Sigmoid colon (tissue), 7 donors: ENCODE measurements around the gene LPCAT2. TPM values are rescaled to one million over a fixed set of nuclear protein-coding genes. Genes with fewer than 3 reads are reported as not detected.
A peak's percentile ranks its signal among the peaks of the same experiment; 100 is the strongest.

ENCODE experiments used
- DNase-seq: peaks from one replicate; pipeline ENCODE4 v3.0.0-alpha.2; 2019
- H3K27ac ChIP-seq, 4 donors: fragments of 200-600 bp; sonication (generic); one replicate each; pipeline ENCODE4 v1.5.1; 2016 to 2019; ENCODE audit warnings: mild to moderate bottlenecking in 1 of 4
- H3K27me3 ChIP-seq, 3 donors: fragments of 200-600 bp; sonication (generic); one replicate each; pipeline ENCODE4 v1.5.1; 2019; ENCODE audit warnings: mild to moderate bottlenecking in 1 of 3
- H3K36me3 ChIP-seq, 4 donors: fragments of 200-600 bp; sonication (generic); one replicate each; pipeline ENCODE4 v1.5.1; 2016 to 2019
- H3K4me1 ChIP-seq, 4 donors: fragments of 200-600 bp; sonication (generic); one replicate each; pipeline ENCODE4 v1.5.1; 2017 to 2019
- H3K4me3 ChIP-seq, 4 donors: fragments of 200-600 bp; sonication (generic); one replicate each; pipeline ENCODE4 v1.5.1; 2017 to 2019; ENCODE audit warnings: mild to moderate bottlenecking in 2 of 4, moderate library complexity in 1 of 4
- H3K9me3 ChIP-seq, 4 donors: fragments of 200-600 bp in 3 of 4; sonication (generic) in 3 of 4; one replicate each; pipeline versions ENCODE4 v1.5.1 to v1.6.1; 2013 to 2019
- CTCF ChIP-seq, 4 experiments: fragments of 450-650 bp in 3 of 4; fragments of 200-600 bp in 1 of 4; IDR thresholded peaks; one replicate each; pipeline ENCODE4 v1.5.1; 2016 to 2019; ENCODE audit warnings: antibody characterized with exemption in 4 of 4, mild to moderate bottlenecking in 3 of 4, moderate library complexity in 2 of 4
- EP300 ChIP-seq, 4 donors: sonication (generic); formaldehyde crosslinking; IDR thresholded peaks; one replicate each; pipeline ENCODE4 v1.6.1; 2017; ENCODE audit warnings: antibody characterized with exemption in 4 of 4
- POLR2A ChIP-seq, 2 donors: fragments of 450-650 bp; IDR thresholded peaks; one replicate each; pipeline ENCODE4 v1.6.1; 2016; ENCODE audit warnings: antibody characterized with exemption in 2 of 2, mild to moderate bottlenecking in 2 of 2, moderate library complexity in 2 of 2
- POLR2AphosphoS5 ChIP-seq, 4 donors: sonication (generic); formaldehyde crosslinking; IDR thresholded peaks; one replicate each; pipeline ENCODE4 v1.6.1; 2017; ENCODE audit warnings: antibody characterized with exemption in 4 of 4
- WGBS, 2 donors: extraction: QIAGEN DNeasy Blood & Tissue Kit; methylation state at CpG; one replicate each; pipeline ENCODE4 v1.1.7; 2013; 5-methylcytosine and 5-hydroxymethylcytosine counted together
- intact Hi-C: fragments of 100-400 bp; cut with DNase I; formaldehyde crosslinking; loops from one replicate; pipeline ENCODE4 v1.15.1; 2023
- polyA plus RNA-seq, 3 donors: library from polyadenylated mRNA; stranded (reverse); fragments of 200-250 nt; gene quantifications; one replicate each; pipeline ENCODE4 v1.2.3, GENCODE V29; 2013
- total RNA-seq, 4 donors: library from RNA; depleted of rRNA; stranded (reverse); fragments of >200 nt; gene quantifications; one replicate each; pipeline ENCODE4 v1.1.0, GENCODE V29; 2016
- donor health status: healthy with polysubstance abuse.
- donor health status: Bipolar disorder and iron deficiency.
- donor health status: healthy.

LPCAT2 gene
- total and polyA plus RNA-seq, 7 donors: 1.2 to 12.8 (median 6.6) TPM

GRCh38 chr16:55492756-55493380 lies 16.0 kb upstream of the LPCAT2 start:
- no peaks in the 10 kb centered on the region for H3K27me3 ChIP-seq
- peak; percentile 62 for DNase-seq
- peaks cover 0 to 29% (median 0%) of the 10 kb centered on the region in 4 donors for H3K36me3 ChIP-seq
- H3K4me1 ChIP-seq: peaks cover 0 to 17% (median 13%) of the 10 kb centered on the region in 4 donors
- TF ChIP-seq CTCF (IDR thresholded peaks at IDR 0.05) (no peak), EP300 (IDR thresholded peaks at IDR 0.05) (no peak), POLR2AphosphoS5 (IDR thresholded peaks at IDR 0.05) (no peak), POLR2A (IDR thresholded peaks at IDR 0.05) (no peak)
- 80 to 85% methylated on average over 10 of the region's 10 CpGs for WGBS, 2 donors
- H3K27ac ChIP-seq: no peak overlapping the region
- intact Hi-C loops: loop anchor here (10.0 kb wide), 1 partner anchor 212 kb away; no protein-coding TSS in a partner anchor
- no peak overlapping the region for H3K4me3 ChIP-seq
- H3K9me3 ChIP-seq: no peaks in the 10 kb centered on the region

DNA sequence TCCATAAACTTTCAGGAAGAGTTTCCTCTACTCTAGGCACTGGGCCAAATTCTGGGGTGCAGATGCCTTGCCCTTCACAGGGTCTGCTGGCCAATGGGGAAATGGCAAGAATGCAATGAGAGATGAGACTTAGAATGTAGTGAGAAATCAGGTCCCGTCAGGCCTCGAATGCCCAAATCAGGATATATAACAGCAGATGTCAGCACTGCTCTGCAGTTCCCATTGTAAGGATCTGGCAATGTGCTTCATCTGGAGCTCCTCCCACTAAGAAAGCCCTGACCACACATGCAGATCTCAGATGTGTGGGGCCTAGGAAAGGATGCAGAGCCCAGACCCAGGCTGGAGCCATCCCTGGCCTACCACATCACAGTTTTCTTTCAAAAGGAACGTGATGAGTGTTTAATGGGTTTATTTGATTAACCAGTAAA lies 13.9 kb upstream of the LPCAT2 start:
- H3K27ac ChIP-seq: peak overlapping the region in 1 of 4 donors; percentile 27
- intact Hi-C loops: loop anchor here (10.0 kb wide), 1 partner anchor 210 kb away; no protein-coding TSS in a partner anchor
- peak; percentile 75 for DNase-seq
- peaks cover 0 to 21% (median 16%) of the 10 kb centered on the region in 4 donors for H3K4me1 ChIP-seq
- no peaks in the 10 kb centered on the region for H3K27me3 ChIP-seq
- TF ChIP-seq CTCF (IDR thresholded peaks at IDR 0.05): peak in 2 of 4 experiments; percentile 26 to 30
- no peak for TF ChIP-seq POLR2A (IDR thresholded peaks at IDR 0.05)
- WGBS, 2 donors: 28 to 37% methylated on average over 3 of the region's 3 CpGs
- no peak overlapping the region for H3K4me3 ChIP-seq
- no peaks in the 10 kb centered on the region for H3K9me3 ChIP-seq
- H3K36me3 ChIP-seq: peaks cover 0 to 16% (median 0%) of the 10 kb centered on the region in 4 donors

DNA sequence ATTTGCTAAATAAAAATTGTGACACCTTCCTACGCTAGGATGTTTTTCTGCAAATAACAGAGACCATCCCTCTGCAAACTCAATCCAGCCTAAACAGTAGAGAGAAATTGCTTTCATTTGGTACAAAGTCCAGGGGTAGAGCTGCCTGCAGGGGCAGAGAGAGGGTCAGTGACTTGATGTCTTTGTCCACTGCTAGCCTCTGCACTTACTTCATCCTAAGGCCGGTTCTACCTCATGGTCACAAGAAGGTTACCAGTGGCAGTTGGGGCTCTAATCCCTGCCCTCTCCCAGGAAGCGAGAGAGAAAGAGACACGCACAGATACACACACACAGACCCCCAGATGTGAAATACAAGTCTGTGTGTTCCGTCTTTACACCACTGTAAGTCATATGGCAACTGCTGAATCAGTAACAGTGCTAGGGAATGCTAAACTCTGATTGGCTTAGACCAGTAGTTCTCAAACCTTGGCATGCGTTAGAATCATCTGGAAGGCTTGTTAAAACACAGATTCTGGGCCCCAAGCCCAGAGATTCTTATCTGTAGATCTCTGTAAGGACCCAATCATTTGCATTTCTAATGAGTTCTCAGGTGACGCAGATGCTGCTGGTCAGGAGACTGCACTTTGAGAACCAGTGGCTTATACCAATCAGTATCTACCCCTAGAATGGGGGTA lies 13.1 kb upstream of the LPCAT2 start:
- no peak for DNase-seq
- Histone ChIP-seq H3K9me3 (no peaks in the 10 kb centered on the region), H3K4me3 (no peak overlapping the region), H3K27ac (peak overlapping the region in 1 of 4 donors; percentile 27), H3K4me1 (peaks cover 0 to 28% (median 23%) of the 10 kb centered on the region in 4 donors), H3K36me3 (peaks cover 0 to 10% (median 0%) of the 10 kb centered on the region in 4 donors), H3K27me3 (no peaks in the 10 kb centered on the region)
- 57 to 74% methylated on average over 7 of the region's 7 CpGs for WGBS, 2 donors
- intact Hi-C loops: loop anchor here (10.0 kb wide), 1 partner anchor 209 kb away; no protein-coding TSS in a partner anchor
- TF ChIP-seq CTCF (IDR thresholded peaks at IDR 0.05) (no peak), POLR2A (IDR thresholded peaks at IDR 0.05) (no peak), POLR2AphosphoS5 (IDR thresholded peaks at IDR 0.05) (no peak), EP300 (IDR thresholded peaks at IDR 0.05) (no peak)

- peaks cover 0 to 36% (median 30%) of the 10 kb centered on the region in 4 donors for H3K4me1 ChIP-seq
- no peak overlapping the region for H3K4me3 ChIP-seq
- H3K9me3 ChIP-seq: no peaks in the 10 kb centered on the region
- H3K27ac ChIP-seq: no peak overlapping the region
- WGBS, 2 donors: 51 to 79% methylated on average over 8 of the region's 8 CpGs
- no peak for TF ChIP-seq CTCF (IDR thresholded peaks at IDR 0.05)
- TF ChIP-seq POLR2AphosphoS5 (IDR thresholded peaks at IDR 0.05): no peak
- no peak for TF ChIP-seq EP300 (IDR thresholded peaks at IDR 0.05)
- no peak for TF ChIP-seq POLR2A (IDR thresholded peaks at IDR 0.05)
- H3K36me3 ChIP-seq: peaks cover 0 to 10% (median 0%) of the 10 kb centered on the region in 4 donors
- no peak for DNase-seq
- intact Hi-C loops: loop anchor here (10.0 kb wide), 1 partner anchor 208 kb away; no protein-coding TSS in a partner anchor
- no peaks in the 10 kb centered on the region for H3K27me3 ChIP-seq
These were observed 12.2 kb upstream of the LPCAT2 start for GRCh38 chr16:55496509-55497145.
